ENCODE measurements around the gene SSBP3.
A peak's percentile ranks its signal among the peaks of the same experiment; 100 is the strongest.
"Not testable (repeated sequence)": the region's sequence is repeated elsewhere in the genome, so short reads cannot be mapped to it uniquely, and the experiment has no call there.

Gene SSBP3

GRCh38 chr1:54215523-54215922, 190.7 kb downstream of the SSBP3 start:
- no peak for DNase-seq

GRCh38 chr1:54212872-54213271, 193.3 kb downstream of the SSBP3 start:
- DNase-seq: no peak

- not testable (repeated sequence) for DNase-seq
Measured at GRCh38 chr1:54207896-54208295, 198.3 kb downstream of the SSBP3 start.

GRCh38 chr1:54207287-54207686, 198.9 kb downstream of the SSBP3 start:
- no peak for DNase-seq

GRCh38 chr1:54204199-54204598, 202.0 kb downstream of the SSBP3 start:
- no peak for DNase-seq

GRCh38 chr1:54200519-54200997, 205.6 kb downstream of the SSBP3 start:
- no peak for DNase-seq

- DNase-seq: peak; percentile 99
Measured at GRCh38 chr1:54199765-54200518, 206.3 kb downstream of the SSBP3 start, which contains the start of the genes CYB5RL and MRPL37. Gene CYB5RL, minus strand, starts transcription at chr1:54200030. Its CDS starts 4,414 bp downstream, at chr1:54195616. Gene MRPL37, plus strand, starts transcription at chr1:54200167. Its CDS starts 77 bp downstream, at chr1:54200244.

- DNase-seq: peak; percentile 44
Measured at GRCh38 chr1:54199151-54199764, 206.9 kb downstream of the SSBP3 start.

- DNase-seq: no peak
Measured at GRCh38 chr1:54193453-54193852, 212.7 kb downstream of the SSBP3 start.

GRCh38 chr1:54191525-54191924, 214.7 kb downstream of the SSBP3 start:
- no peak for DNase-seq

GRCh38 chr1:54190526-54190925, 215.7 kb downstream of the SSBP3 start:
- no peak for DNase-seq

GRCh38 chr1:54188291-54188690, 217.9 kb downstream of the SSBP3 start:
- no peak for DNase-seq

- no peak for DNase-seq
Measured at GRCh38 chr1:54186056-54186455, 220.1 kb downstream of the SSBP3 start.

- DNase-seq: no peak
Measured at GRCh38 chr1:54180701-54181360, 225.4 kb downstream of the SSBP3 start.

GRCh38 chr1:54178296-54179070, 227.7 kb downstream of the SSBP3 start:
- no peak for DNase-seq

- DNase-seq: no peak
Measured at GRCh38 chr1:54177726-54178125, 228.5 kb downstream of the SSBP3 start.

GRCh38 chr1:54176621-54177327, 229.4 kb downstream of the SSBP3 start:
- no peak for DNase-seq

All from RPMI8226 (cell line).